GM19468 (cell line): ENCODE data around the gene L3MBTL4.

Experiments
- ATAC-seq: cut with Tn5 transposase; IDR thresholded peaks from one replicate; pipeline ENCODE4 v1.9.1; 2021; ENCODE audit warnings: mild to moderate bottlenecking, moderate library complexity, moderate number of reproducible peaks; ENCODE audit not compliant: unreplicated experiment; ENCODE audit errors: extremely low read depth

The L3MBTL4 gene

DNA sequence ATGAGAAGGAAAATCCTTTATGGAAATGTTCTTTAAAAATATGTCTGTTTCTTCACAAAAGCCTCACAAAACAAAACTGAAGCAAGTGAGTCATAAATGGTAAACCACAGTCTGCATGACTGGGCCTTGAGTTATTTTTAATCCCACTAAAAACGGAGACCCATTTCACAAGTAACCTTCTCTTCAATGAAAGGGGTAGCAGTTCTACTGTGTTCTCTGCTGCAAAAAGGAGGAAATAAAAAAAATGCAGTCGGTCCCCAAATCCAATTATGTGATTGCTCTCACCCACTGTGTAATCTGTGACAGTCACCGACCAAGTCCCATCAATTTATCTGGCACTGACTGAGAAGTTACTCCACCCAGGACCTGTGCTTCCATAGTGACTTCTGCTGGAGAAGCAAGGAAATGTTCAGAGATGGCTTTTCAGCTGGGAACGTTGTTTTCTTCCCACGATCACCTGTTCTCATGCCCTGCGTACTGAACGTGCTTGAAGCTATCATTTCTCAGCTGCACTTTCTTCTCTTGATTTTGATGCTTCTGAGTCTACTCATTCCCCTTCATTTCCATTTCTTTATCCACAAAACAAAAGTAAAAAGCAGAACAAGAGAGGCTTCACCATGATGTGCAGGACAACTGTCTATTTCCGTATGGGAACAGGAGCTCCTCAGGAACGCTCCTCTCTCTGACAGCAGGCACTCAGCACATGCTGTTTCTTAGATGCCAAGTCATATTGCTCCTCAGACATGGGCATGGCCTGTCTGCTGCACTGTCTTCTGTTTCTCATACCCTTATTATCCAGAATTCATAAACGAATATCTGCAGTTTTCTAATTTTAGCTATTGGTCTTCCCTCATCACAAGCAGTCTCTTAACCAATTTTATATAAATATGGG is 439.4 kb downstream of the L3MBTL4 start:
- ATAC-seq: peak; percentile 45

DNA sequence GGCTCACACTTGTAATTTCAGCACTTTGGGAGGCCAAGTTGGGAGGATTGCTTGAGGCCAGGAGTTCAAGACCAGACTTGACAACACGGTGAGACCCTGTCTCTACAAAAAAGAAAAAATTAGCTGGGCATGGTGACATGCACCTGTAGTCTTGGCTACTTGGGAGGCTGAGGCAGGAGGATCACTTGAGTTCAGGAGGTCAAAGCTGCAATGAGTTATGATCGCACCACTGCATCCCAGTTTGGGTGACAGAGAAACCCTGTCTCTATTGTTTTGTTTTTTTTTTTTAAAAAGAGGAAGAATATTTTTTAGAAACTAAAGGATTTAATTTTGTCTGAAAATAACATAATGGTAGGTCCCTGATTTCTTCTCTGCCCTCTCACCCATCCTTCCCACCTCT is 440.0 kb downstream of the L3MBTL4 start:
- peak; percentile 11 for ATAC-seq

DNA sequence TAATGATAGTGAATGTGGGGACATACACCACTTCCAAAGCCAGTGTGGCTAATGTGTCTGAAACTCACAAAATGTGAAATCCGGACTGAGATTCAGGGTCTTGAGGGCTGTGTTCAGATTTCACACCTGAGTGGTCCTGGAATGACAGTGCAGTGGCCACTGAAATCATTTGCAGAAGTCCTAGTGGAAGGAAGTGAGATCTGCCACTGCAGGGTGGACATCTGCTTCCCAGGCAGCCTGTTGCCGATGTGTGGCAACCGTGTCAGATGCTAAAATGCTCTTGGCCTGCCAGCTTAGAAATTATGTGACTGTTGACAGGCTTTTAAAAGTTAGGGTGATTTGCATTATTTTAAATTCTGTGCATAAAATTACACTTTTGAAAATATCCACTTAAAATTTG is 441.6 kb downstream of the L3MBTL4 start:
- no peak for ATAC-seq

DNA sequence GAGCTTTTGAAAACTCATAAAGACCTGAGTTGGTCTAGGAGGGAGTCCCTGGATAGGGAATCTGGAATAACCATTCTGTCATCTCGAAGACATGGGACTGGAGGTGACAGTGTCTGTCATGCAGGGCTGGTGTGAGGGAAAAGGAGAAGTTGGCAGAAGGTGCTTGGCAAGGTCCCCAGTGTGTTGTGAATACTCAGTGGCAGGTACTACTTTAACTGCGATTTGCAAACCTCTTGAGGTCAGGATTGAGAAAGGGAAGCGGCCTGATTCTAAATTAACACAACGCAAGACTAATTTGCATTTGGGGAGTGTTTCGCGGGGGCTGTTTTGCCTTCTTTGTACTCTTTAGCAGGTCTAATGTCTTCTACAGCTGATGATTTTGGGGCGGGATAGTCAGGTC is 442.4 kb downstream of the L3MBTL4 start:
- ATAC-seq: peak; percentile 21

DNA sequence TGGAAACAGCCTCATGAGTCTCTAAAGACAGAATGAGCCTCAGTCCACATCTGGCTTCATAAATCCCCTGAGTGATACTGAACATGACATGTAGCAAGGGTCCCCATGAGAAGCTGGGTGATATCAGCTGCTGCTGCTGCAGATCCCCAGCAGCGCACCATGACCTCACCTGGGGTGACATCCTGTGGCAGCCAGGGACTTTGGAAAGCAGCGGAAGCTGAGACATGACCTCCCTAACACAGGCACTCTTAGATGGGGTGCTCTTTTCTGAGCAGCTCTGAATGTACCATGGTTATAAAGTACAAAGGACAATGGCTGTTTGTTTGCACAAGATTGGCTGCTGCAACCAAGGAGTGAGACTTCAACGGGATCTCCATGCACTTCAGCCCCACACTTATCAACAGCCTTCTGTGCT is 444.7 kb downstream of the L3MBTL4 start:
- ATAC-seq: no peak

DNA sequence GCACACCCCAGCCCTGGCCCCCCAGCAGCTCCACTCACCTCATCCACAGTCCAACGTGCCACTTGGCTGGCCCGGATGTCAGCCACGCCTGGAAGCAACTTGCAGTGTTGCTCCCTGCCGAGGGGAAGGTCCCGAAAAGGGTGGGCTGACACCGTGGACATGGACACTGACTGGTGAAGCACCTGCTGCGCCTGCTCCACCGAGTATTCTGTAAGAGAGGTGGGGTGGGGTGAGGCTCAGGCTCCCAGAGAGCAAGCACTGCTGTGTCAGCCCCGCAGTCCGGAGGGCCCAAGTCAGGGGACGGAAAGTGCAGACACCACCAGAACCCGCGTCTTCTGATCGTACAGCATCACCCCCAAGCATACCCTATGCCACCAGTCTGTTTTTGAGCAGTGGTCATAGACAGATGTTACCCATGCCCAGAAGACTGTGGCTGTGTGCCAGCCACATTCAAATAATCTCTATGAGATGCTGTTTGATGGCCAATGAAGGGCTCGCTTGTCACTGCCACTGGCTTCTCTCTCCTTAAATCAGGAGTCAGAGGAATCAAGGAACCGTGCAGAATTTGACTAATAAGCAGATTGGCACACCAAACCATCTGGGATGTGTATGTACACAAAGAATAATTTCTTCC is 445.2 kb downstream of the L3MBTL4 start:
- no peak for ATAC-seq

DNA sequence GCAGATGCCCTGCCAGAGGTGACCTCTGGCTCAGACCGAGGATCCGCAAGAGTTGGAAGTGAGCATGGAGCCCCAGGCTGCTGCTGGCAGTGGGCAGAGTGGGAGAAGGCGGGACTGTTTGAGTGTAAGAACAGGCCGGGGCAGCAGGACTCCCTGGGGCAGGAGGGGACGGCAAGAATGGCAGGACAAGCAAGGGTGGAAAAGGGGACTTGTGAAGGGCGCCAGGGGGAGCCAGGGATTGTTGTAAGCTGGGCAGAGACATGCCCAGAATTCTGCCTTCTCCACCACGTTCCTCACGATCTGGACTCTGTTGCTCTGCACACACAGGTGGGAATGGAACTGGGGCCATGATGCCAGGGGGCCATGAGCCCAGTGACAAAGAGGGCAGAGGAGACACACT is 447.0 kb downstream of the L3MBTL4 start:
- ATAC-seq: no peak

DNA sequence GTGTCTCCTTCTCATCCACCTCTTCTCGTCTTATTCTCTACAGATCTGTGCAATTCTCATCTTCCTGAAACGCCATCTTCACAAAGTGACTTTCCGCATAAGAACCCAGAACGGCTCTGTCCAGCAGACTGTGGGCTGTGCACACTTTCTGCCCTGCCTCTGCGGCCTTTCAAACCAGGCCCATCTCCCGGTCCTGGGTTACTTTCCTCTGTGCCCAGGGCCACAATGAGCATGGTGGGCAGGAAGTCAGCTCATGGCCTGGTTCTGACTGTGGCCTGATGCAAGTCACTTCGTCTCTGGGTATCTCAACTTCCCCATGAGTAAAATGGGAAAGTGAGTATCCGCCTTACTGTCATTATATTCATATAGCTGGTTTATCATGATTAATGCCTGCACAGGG is 447.7 kb downstream of the L3MBTL4 start:
- ATAC-seq: no peak

DNA sequence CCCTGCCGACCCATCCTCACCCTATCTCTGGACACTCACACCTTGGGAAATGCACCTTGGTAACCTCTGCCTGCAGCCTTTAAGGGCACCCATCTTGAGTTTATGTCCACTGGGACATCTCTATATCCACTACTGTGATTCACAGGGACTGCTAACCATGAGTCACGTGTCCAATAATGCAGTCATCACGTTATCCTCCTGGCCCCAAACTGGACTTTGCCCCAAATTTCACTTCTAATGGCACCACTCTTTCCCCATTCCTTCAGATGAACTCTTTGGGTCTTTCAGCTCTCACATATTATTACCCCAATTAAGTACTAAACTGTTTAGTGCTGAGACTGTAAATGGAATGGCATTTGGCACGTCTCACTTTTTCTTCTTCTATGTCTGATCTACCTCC is 448.2 kb downstream of the L3MBTL4 start:
- ATAC-seq: no peak

DNA sequence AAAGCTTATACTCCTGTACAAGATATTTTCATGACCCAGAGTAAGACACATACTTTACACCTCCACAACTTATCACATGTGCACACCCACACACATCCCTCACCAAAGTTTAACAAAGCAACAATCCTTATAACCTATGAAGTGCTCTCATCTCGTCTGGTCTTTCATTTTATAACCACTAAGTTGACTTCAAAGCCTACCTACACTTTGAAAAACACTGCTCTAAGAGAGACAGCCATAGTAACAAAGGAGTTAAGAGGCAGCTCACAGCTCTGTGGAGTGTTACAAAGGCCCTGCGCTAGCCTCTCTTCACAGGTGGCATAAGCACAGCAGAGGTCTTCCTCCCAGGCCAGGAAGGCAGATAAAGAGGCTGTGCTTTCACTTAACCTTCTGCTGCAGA is 449.7 kb downstream of the L3MBTL4 start:
- no peak for ATAC-seq

DNA sequence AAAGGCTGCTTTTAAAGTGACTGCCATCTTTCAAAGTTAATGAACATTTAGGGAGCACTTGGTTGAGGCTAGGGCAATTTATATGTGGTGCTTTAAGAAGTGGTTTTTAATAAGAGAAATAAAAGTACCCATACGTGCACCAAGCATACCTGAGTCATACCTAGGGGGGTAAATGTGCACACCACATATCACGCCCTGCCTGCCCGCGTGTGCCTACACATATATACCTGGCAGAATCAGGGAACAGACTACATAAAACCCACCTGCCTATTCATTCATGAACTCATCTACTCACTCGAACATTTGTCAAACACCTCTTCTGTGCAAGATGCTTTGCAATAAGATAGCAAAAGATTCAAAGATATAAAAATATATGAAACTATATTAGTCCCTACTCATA is 450.1 kb downstream of the L3MBTL4 start:
- ATAC-seq: no peak

GRCh38 chr18:5964108-5964507 is 450.6 kb downstream of the L3MBTL4 start:
- no peak for ATAC-seq

DNA sequence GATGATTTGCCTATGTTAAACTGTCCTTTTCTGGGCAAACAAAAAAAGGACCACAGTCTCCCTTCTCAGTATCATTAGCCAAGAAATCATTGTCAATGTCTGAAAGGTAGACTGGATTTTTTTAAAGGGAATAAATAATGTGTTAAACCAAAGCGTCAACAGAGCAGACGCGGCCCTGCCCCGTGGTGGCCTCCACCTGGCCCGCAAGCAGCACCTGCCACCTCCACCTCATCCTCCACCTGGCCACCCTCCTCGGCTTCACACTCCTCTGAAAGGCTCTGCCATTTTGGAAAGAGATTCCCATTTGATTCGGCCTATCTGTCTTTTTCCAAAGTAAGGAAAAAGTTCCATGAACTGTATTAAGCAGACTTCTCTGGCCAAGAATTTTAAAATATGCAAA is 451.4 kb downstream of the L3MBTL4 start:
- no peak for ATAC-seq

DNA sequence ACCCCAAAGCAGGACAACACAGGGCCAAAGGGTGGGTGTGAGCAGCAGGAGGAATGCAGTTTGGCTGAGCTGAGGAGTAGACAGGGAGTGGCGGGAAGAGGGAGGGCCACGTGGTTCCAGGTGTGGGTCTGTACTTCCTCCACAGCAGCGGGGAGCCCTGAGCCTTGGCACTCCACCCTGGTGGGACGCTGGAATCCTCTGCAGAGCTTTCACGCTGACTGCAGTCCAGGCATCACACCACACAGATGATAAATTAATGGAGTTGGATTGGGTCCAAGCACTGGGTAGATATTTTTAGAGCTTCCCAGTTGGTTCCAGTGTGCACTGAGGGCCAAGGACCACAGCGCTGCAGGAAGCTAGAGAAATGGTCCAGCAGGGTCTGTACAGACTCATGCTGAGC is 452.3 kb downstream of the L3MBTL4 start:
- ATAC-seq: no peak

DNA sequence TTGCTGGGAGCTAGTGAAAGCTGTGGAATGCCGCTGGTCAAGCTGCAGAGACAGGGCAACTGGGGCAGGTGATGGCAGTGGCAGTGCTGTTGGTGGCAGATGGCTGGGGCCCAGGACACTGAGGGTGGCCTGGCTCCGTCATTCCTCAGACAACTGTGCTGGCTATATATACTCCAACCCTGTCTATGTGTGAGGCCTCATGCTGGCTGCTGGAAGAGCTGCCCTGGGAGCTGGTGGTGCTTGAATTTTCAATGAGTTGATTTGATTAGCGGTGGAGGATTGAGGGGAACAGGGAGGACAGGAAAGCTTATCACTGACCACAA is 452.9 kb downstream of the L3MBTL4 start:
- no peak for ATAC-seq

- ATAC-seq: no peak
Measured at GRCh38 chr18:5961097-5961827, 453.4 kb downstream of the L3MBTL4 start.

GRCh38 chr18:5958822-5959221 is 455.9 kb downstream of the L3MBTL4 start:
- no peak for ATAC-seq

DNA sequence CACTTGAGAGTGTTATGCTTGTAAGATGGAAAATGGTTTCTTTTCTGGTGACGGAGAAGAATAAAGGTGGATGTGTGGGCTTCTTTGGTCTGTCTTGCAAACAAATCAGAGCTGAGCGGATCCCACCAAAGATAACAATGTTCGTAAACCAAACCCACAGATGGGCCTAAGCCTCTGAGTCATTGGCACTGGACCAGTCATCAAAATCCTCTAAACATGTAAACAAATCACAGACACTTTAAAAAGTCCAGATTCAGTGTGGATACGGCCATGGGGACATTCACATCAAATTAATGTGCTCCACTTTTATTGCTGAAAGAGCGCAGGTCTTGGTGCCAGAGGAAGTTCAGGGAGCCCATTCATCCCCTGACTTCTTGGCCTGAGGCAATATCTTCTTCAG is 458.9 kb downstream of the L3MBTL4 start:
- ATAC-seq: no peak

DNA sequence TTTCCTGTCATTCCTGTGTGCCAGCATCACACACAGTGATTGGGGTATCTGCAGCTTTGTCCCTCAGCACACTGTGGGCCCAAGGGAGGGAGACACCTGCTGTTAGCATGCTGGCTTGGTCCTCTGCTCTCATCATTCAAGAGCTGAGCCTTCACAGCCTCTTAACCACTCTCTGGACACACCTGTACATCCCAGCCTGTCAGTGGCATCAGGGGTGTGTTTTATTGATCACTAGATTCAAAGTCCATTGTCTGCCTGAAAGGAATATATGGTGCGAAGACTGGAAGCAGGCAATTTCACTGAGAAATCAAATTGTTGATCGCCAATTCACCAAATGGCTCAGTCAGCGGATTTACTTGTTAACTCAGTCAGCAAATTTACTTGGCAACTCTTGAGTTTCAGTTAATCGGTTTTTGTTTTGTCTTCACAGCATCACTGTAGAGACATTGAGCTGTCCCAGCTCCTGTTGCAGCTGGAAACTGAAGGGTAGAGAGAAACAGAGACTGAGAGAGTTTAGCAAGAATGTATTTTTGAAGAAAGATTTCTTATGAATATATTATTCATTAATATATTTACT is 463.1 kb downstream of the L3MBTL4 start:
- no peak for ATAC-seq

- no peak for ATAC-seq
Measured at GRCh38 chr18:5948781-5949180, 465.9 kb downstream of the L3MBTL4 start.

GRCh38 chr18:5948237-5948636 is 466.5 kb downstream of the L3MBTL4 start:
- no peak for ATAC-seq
